Peyer's patch (tissue), 4 donors: Measurements from ENCODE around the gene NUDT9.
"Not testable (repeated sequence)": the region's sequence is repeated elsewhere in the genome, so short reads cannot be mapped to it uniquely, and the experiment has no call there.

ENCODE experiments used
- POLR2A ChIP-seq, 2 donors: fragments of 450-650 bp; IDR thresholded peaks; one replicate each; pipeline ENCODE4 v1.5.1; 2017; ENCODE audit warnings: antibody characterized with exemption in 2 of 2, mild to moderate bottlenecking in 2 of 2, moderate library complexity in 2 of 2
- TF ChIP-seq, protein P1 (sequence below), 6 experiments: fragments of 450-650 bp in 4 of 6; fragments of 200-600 bp in 2 of 6; sonication (generic) in 1 of 6; IDR thresholded peaks; one replicate each; pipeline ENCODE4 v1.5.1; 2017 to 2019; ENCODE audit warnings: antibody characterized with exemption in 6 of 6, mild to moderate bottlenecking in 3 of 6, moderate library complexity in 1 of 6

DNA sequence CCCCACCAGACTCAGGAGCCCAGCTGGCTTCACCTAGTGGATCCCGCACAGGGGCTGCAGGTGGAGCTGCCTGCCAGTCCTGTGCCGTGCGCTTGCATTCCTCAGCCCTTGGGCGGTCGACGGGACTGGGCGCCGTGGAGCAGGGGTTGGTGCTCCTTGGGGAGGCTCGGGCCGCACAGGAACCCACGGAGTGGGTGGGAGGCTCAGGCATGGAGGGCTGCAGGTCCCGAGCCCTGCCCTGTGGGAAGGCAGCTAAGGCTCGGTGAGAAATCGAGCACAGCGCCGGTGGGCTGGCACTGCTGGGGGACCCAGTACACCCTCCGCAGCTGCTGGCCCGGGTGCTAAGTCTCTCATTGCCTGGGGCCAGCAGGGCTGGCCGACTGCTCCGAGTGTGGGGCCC is 26.5 kb upstream of the NUDT9 start:
- TF ChIP-seq, protein P1, sequence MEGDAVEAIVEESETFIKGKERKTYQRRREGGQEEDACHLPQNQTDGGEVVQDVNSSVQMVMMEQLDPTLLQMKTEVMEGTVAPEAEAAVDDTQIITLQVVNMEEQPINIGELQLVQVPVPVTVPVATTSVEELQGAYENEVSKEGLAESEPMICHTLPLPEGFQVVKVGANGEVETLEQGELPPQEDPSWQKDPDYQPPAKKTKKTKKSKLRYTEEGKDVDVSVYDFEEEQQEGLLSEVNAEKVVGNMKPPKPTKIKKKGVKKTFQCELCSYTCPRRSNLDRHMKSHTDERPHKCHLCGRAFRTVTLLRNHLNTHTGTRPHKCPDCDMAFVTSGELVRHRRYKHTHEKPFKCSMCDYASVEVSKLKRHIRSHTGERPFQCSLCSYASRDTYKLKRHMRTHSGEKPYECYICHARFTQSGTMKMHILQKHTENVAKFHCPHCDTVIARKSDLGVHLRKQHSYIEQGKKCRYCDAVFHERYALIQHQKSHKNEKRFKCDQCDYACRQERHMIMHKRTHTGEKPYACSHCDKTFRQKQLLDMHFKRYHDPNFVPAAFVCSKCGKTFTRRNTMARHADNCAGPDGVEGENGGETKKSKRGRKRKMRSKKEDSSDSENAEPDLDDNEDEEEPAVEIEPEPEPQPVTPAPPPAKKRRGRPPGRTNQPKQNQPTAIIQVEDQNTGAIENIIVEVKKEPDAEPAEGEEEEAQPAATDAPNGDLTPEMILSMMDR (IDR thresholded peaks at IDR 0.05), result not testable (repeated sequence)
- TF ChIP-seq POLR2A (IDR thresholded peaks at IDR 0.05), result not testable (repeated sequence)
